ENCODE data around the gene NCOA3. TPM values are rescaled to one million over a fixed set of nuclear protein-coding genes. Genes with fewer than 3 reads are reported as not detected.

NCOA3 gene
- total and polyA plus RNA-seq, 2 of the 8 experiments (the other 6 are each of a cell fraction or from before 2014, with no cell fraction given), result 7.9 to 24.7 TPM

DNA sequence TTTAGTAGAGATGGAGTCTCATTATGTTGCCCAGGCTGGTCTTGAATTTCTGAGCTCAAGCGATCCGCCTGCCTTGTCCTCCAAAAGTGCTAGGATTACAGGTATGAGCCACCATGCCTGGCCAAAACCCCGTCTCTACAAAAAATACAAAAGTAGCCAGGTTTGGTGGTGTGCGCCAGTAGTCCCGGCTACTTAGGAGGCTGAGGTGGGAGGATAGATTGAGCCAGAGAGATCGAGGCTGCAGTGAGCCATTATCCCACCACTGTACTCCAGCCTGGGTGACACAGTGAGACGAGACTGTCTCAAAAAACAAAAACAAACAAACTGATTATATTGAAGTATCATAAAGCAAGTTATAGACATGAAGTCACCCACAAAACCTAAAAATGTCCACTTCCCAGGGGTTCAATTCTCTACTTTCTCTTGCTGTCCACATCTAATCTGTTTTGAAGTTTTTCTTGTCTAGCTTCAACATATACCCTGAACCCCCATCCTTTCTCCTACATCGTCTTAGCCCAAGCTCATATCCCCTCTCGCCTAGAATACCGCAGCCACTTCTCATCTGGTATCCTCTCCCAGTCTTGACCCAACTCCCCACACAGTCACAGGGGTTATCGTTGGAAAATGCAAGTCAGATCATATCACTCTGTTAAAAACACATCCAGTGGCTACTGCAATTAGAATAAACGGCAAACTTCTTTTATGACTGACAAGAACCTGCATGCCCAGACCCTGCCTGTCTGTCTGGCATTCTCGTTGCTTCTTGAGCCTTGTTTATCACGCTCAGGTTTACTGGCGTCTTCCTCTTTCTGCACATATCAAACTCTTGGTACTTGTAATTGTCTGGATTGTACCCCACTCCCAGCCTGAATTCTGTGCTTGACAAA, 20.1 kb upstream of the NCOA3 start (continued):
- TF ChIP-seq, protein P1, sequence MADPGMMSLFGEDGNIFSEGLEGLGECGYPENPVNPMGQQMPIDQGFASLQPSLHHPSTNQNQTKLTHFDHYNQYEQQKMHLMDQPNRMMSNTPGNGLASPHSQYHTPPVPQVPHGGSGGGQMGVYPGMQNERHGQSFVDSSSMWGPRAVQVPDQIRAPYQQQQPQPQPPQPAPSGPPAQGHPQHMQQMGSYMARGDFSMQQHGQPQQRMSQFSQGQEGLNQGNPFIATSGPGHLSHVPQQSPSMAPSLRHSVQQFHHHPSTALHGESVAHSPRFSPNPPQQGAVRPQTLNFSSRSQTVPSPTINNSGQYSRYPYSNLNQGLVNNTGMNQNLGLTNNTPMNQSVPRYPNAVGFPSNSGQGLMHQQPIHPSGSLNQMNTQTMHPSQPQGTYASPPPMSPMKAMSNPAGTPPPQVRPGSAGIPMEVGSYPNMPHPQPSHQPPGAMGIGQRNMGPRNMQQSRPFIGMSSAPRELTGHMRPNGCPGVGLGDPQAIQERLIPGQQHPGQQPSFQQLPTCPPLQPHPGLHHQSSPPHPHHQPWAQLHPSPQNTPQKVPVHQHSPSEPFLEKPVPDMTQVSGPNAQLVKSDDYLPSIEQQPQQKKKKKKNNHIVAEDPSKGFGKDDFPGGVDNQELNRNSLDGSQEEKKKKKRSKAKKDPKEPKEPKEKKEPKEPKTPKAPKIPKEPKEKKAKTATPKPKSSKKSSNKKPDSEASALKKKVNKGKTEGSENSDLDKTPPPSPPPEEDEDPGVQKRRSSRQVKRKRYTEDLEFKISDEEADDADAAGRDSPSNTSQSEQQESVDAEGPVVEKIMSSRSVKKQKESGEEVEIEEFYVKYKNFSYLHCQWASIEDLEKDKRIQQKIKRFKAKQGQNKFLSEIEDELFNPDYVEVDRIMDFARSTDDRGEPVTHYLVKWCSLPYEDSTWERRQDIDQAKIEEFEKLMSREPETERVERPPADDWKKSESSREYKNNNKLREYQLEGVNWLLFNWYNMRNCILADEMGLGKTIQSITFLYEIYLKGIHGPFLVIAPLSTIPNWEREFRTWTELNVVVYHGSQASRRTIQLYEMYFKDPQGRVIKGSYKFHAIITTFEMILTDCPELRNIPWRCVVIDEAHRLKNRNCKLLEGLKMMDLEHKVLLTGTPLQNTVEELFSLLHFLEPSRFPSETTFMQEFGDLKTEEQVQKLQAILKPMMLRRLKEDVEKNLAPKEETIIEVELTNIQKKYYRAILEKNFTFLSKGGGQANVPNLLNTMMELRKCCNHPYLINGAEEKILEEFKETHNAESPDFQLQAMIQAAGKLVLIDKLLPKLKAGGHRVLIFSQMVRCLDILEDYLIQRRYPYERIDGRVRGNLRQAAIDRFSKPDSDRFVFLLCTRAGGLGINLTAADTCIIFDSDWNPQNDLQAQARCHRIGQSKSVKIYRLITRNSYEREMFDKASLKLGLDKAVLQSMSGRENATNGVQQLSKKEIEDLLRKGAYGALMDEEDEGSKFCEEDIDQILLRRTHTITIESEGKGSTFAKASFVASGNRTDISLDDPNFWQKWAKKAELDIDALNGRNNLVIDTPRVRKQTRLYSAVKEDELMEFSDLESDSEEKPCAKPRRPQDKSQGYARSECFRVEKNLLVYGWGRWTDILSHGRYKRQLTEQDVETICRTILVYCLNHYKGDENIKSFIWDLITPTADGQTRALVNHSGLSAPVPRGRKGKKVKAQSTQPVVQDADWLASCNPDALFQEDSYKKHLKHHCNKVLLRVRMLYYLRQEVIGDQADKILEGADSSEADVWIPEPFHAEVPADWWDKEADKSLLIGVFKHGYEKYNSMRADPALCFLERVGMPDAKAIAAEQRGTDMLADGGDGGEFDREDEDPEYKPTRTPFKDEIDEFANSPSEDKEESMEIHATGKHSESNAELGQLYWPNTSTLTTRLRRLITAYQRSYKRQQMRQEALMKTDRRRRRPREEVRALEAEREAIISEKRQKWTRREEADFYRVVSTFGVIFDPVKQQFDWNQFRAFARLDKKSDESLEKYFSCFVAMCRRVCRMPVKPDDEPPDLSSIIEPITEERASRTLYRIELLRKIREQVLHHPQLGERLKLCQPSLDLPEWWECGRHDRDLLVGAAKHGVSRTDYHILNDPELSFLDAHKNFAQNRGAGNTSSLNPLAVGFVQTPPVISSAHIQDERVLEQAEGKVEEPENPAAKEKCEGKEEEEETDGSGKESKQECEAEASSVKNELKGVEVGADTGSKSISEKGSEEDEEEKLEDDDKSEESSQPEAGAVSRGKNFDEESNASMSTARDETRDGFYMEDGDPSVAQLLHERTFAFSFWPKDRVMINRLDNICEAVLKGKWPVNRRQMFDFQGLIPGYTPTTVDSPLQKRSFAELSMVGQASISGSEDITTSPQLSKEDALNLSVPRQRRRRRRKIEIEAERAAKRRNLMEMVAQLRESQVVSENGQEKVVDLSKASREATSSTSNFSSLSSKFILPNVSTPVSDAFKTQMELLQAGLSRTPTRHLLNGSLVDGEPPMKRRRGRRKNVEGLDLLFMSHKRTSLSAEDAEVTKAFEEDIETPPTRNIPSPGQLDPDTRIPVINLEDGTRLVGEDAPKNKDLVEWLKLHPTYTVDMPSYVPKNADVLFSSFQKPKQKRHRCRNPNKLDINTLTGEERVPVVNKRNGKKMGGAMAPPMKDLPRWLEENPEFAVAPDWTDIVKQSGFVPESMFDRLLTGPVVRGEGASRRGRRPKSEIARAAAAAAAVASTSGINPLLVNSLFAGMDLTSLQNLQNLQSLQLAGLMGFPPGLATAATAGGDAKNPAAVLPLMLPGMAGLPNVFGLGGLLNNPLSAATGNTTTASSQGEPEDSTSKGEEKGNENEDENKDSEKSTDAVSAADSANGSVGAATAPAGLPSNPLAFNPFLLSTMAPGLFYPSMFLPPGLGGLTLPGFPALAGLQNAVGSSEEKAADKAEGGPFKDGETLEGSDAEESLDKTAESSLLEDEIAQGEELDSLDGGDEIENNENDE (IDR thresholded peaks at IDR 0.05; ENCODE audit: insufficient replicate concordance, low read length), result no peak
- TF ChIP-seq JUND (IDR thresholded peaks at IDR 0.05; ENCODE audit: low read length), result no peak
- TF ChIP-seq POLR2AphosphoS5 (IDR thresholded peaks at IDR 0.05; ENCODE audit: low read depth, low read length), result no peak
- no peak for TF ChIP-seq RFX5 (IDR thresholded peaks at IDR 0.05; ENCODE audit: borderline replicate concordance, low read depth, low read length)
- TF ChIP-seq CHD2 (IDR thresholded peaks at IDR 0.05; ENCODE audit: low read length), result no peak
- no peak for TF ChIP-seq CREB1 (IDR thresholded peaks at IDR 0.05)
- TF ChIP-seq POLR2A (IDR thresholded peaks at IDR 0.05; ENCODE audit: control extremely low read depth in 1 of 2, low read depth in 2 of 2, low read length in 2 of 2), result no peak
- TF ChIP-seq SP4 (IDR thresholded peaks at IDR 0.05; ENCODE audit: low read length), result no peak
- no peak for TF ChIP-seq SP1 (IDR thresholded peaks at IDR 0.05; ENCODE audit: low read depth, low read length)
- TF ChIP-seq, protein P2, sequence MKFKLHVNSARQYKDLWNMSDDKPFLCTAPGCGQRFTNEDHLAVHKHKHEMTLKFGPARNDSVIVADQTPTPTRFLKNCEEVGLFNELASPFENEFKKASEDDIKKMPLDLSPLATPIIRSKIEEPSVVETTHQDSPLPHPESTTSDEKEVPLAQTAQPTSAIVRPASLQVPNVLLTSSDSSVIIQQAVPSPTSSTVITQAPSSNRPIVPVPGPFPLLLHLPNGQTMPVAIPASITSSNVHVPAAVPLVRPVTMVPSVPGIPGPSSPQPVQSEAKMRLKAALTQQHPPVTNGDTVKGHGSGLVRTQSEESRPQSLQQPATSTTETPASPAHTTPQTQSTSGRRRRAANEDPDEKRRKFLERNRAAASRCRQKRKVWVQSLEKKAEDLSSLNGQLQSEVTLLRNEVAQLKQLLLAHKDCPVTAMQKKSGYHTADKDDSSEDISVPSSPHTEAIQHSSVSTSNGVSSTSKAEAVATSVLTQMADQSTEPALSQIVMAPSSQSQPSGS (IDR thresholded peaks at IDR 0.05; ENCODE audit: low read length), result no peak
